Panc1 (cell line): ENCODE data around the gene AGMAT. TPM values are rescaled to one million over a fixed set of nuclear protein-coding genes. Genes with fewer than 3 reads are reported as not detected.
A peak's percentile ranks its signal among the peaks of the same experiment; 100 is the strongest.

ENCODE experiments used
- ATAC-seq: fragments of 200-7000 bp; cut with Tn5 transposase; 2 replicates; pipeline ENCODE4 v1.9.1; 2020; ENCODE audit warnings: mild to moderate bottlenecking, moderate library complexity
- BruUV-seq: library from RNA; stranded (reverse); fragments of 400-500 nt; replicated peaks from 2 replicates; lab custom pipeline; 2021; lab: Mats Ljungman, UMichigan
- CTCF ChIA-PET: fragments of 300-600 bp; sonication (Branson Sonifier 250); formaldehyde crosslinking; loops from one replicate; lab custom pipeline; 2022; ENCODE audit warnings: antibody characterized with exemption; lab: Charles Lee
- POLR2A ChIA-PET: fragments of 300-600 bp; sonication (Branson Sonifier 250); formaldehyde crosslinking; loops from one replicate; lab custom pipeline; 2022; ENCODE audit warnings: antibody characterized with exemption; lab: Charles Lee
- DNase-seq: peaks from one replicate; pipeline ENCODE4 v3.0.0-alpha.2; 2010; ENCODE audit warnings: low read depth, low spot score
- H3K27ac ChIP-seq: 2 replicates; pipeline ENCODE4 v1.5.1; 2011; ENCODE audit warnings: mild to moderate bottlenecking, low read length, inconsistent platforms
- H3K27me3 ChIP-seq: fragments of 200-500 bp; sonication (Bioruptor generic); 2 replicates; pipeline ENCODE4 v1.6.0; 2014; ENCODE audit warnings: low read length, inconsistent platforms; ENCODE audit not compliant: control insufficient read depth, insufficient read depth
- H3K36me3 ChIP-seq: fragments of 200-500 bp; sonication (Bioruptor generic); 2 replicates; pipeline ENCODE4 v1.5.1; 2014; ENCODE audit warnings: inconsistent platforms, mild to moderate bottlenecking, low read length, moderate library complexity; ENCODE audit not compliant: control insufficient read depth, insufficient read depth
- H3K4me1 ChIP-seq: 2 replicates; pipeline ENCODE4 v1.5.1; 2011; ENCODE audit warnings: inconsistent platforms, mild to moderate bottlenecking, low read length, moderate library complexity; ENCODE audit not compliant: control insufficient read depth, insufficient read depth
- H3K4me3 ChIP-seq, 2 experiments: 2 replicates each; pipeline ENCODE4 v1.5.1; 2011 to 2012; ENCODE audit warnings: low read depth in 2 of 2, low read length in 2 of 2, mild to moderate bottlenecking in 2 of 2, inconsistent platforms in 1 of 2, moderate library complexity in 1 of 2
- H3K9me3 ChIP-seq: fragments of 200-500 bp; sonication (Bioruptor generic); 2 replicates; pipeline ENCODE4 v1.5.1; 2014; ENCODE audit warnings: low read depth, mild to moderate bottlenecking, inconsistent platforms, low read length, moderate library complexity; ENCODE audit not compliant: control insufficient read depth, insufficient read depth
- CTCF ChIP-seq: fragments of 450-650 bp; IDR thresholded peaks from 2 replicates; pipeline ENCODE4 v1.5.1; 2017; ENCODE audit warnings: mild to moderate bottlenecking
- POLR2AphosphoS5 ChIP-seq: IDR thresholded peaks from 2 replicates; pipeline ENCODE4 v1.6.1; 2012; ENCODE audit warnings: mild to moderate bottlenecking, low read depth, low read length, moderate library complexity
- REST ChIP-seq, 2 experiments: IDR thresholded peaks; 2 replicates each; pipeline ENCODE4 v1.6.1; 2011 to 2012; ENCODE audit warnings: low read depth in 2 of 2, control low read depth in 1 of 2, low read length in 1 of 2, mild to moderate bottlenecking in 1 of 2, moderate library complexity in 1 of 2; ENCODE audit not compliant: insufficient read depth in 1 of 2
- SIN3A ChIP-seq: IDR thresholded peaks from 2 replicates; pipeline ENCODE4 v1.6.1; 2012; ENCODE audit warnings: low read depth, mild to moderate bottlenecking, low read length, moderate library complexity, borderline replicate concordance; ENCODE audit not compliant: insufficient read depth
- TCF7L2 ChIP-seq: IDR thresholded peaks from 2 replicates; pipeline ENCODE4 v1.6.1; 2011; ENCODE audit warnings: mild to moderate bottlenecking, low read depth, low read length, inconsistent platforms
- in situ Hi-C: cut with HindIII; loops from 2 replicates; pipeline ENCODE4 v1.10.0; 2016; ENCODE audit warnings: low sequenced_read_pairs, low pct_unique_long_range_greater_than_20kb
- intact Hi-C: fragments of 100-400 bp; cut with micrococcal nuclease; formaldehyde crosslinking; loops from one replicate; pipeline ENCODE4 v1.10.0; 2022; ENCODE audit not compliant: unreplicated experiment
- total RNA-seq: library from RNA; stranded (reverse); gene quantifications from one replicate; pipeline ENCODE4 v1.2.1, GENCODE V29; 2021; ENCODE audit not compliant: unreplicated experiment

Gene AGMAT
- total RNA-seq, 1 experiment from 2014 or later: 3.1 TPM

- ChIA-PET POLR2A (no interaction called here), CTCF (no interaction called here)
- H3K27me3 ChIP-seq: no peaks in the 10 kb centered on the region
- in situ Hi-C loops: no loop called here
- no peak overlapping the region for H3K4me3 ChIP-seq
- H3K36me3 ChIP-seq: peaks cover 10% of the 10 kb centered on the region; the same call in 1 of the 2 replicates
- no peak overlapping the region for H3K27ac ChIP-seq
- no peak for DNase-seq
- no peak for ATAC-seq
- no peaks in the 10 kb centered on the region for H3K4me1 ChIP-seq
- no peaks in the 10 kb centered on the region for H3K9me3 ChIP-seq
- no TSS peak for BruUV-seq
- no peak for TF ChIP-seq CTCF
- TF ChIP-seq SIN3A: no peak
- TF ChIP-seq POLR2AphosphoS5: no peak
- TF ChIP-seq REST (IDR thresholded peaks at IDR 0.05; ENCODE audit: insufficient read depth in 1 of 2, low read depth in 2 of 2, low read length in 1 of 2): no peak
- no peak for TF ChIP-seq TCF7L2
- intact Hi-C loops: no loop called here
These were observed 26.3 kb downstream of the AGMAT start for GRCh38 chr1:15558516-15558915.

- intact Hi-C loops: no loop called here
These were observed 27.3 kb downstream of the AGMAT start for GRCh38 chr1:15557594-15557993.

More at GRCh38 chr1:15557594-15557993, 27.3 kb downstream of the AGMAT start:
- ChIA-PET CTCF (no interaction called here), POLR2A (no interaction called here)
- no peak overlapping the region for H3K27ac ChIP-seq
- no peaks in the 10 kb centered on the region for H3K4me1 ChIP-seq
- H3K9me3 ChIP-seq: no peaks in the 10 kb centered on the region
- in situ Hi-C loops: no loop called here
- DNase-seq: no peak
- H3K4me3 ChIP-seq: no peak overlapping the region
- H3K36me3 ChIP-seq: peaks cover 7% of the 10 kb centered on the region; the same call in 1 of the 2 replicates
- TSS peak; percentile 34 for BruUV-seq
- ATAC-seq: no peak
- TF ChIP-seq SIN3A (no peak), TCF7L2 (no peak), POLR2AphosphoS5 (no peak), REST (IDR thresholded peaks at IDR 0.05; ENCODE audit: insufficient read depth in 1 of 2, low read depth in 2 of 2, low read length in 1 of 2) (no peak), CTCF (no peak)
- no peaks in the 10 kb centered on the region for H3K27me3 ChIP-seq
